DND-41 (cell line): Measurements from ENCODE around the gene TUBA1A.

Experiments used
- ATAC-seq: fragments of 200-7000 bp; cut with Tn5 transposase; 3 replicates; pipeline ENCODE4 v1.9.1; 2021; ENCODE audit warnings: low read depth; ENCODE audit not compliant: insufficient read depth
- DNase-seq: peaks from one replicate; pipeline ENCODE4 v3.0.0-alpha.2; 2020
- H2AFZ ChIP-seq: 2 replicates; pipeline ENCODE4 v1.6.0; 2012; ENCODE audit warnings: low read depth, low read length
- H3K27ac ChIP-seq: 2 replicates; pipeline ENCODE4 v1.5.1; 2012; ENCODE audit warnings: low read length, inconsistent platforms
- H3K27me3 ChIP-seq: fragments of 200-600 bp; sonication (generic); 2 replicates; pipeline ENCODE4 v1.6.0; 2012; ENCODE audit warnings: low read length, mild to moderate bottlenecking, inconsistent platforms; ENCODE audit not compliant: insufficient read depth, poor library complexity
- H3K36me3 ChIP-seq: 2 replicates; pipeline ENCODE4 v1.5.1; 2012; ENCODE audit warnings: low read length, inconsistent platforms; ENCODE audit not compliant: insufficient read depth
- H3K4me1 ChIP-seq: 2 replicates; pipeline ENCODE4 v1.5.1; 2012; ENCODE audit warnings: mild to moderate bottlenecking, low read length; ENCODE audit not compliant: insufficient read depth
- H3K4me2 ChIP-seq: 2 replicates; pipeline ENCODE4 v1.6.0; 2012; ENCODE audit warnings: mild to moderate bottlenecking, moderate library complexity, low read length, inconsistent platforms; ENCODE audit not compliant: insufficient read depth
- H3K4me3 ChIP-seq, 2 experiments: fragments of 200-600 bp in 1 of 2; shearing (Covaris generic) in 1 of 2; 2 replicates each; pipeline ENCODE4 v1.5.1; 2012 to 2016; ENCODE audit warnings: inconsistent platforms in 2 of 2, low read length in 2 of 2, mild to moderate bottlenecking in 2 of 2, low read depth in 1 of 2, moderate library complexity in 1 of 2
- H3K79me2 ChIP-seq: 2 replicates; pipeline ENCODE4 v1.6.0; 2012; ENCODE audit warnings: low read length, inconsistent platforms; ENCODE audit not compliant: insufficient read depth
- H3K9ac ChIP-seq: 2 replicates; pipeline ENCODE4 v1.6.0; 2012; ENCODE audit warnings: low read depth, mild to moderate bottlenecking, inconsistent platforms, low read length, moderate library complexity
- H3K9me3 ChIP-seq: 2 replicates; pipeline ENCODE4 v1.5.1; 2012; ENCODE audit warnings: low read length, moderate library complexity, mild to moderate bottlenecking, inconsistent platforms; ENCODE audit not compliant: insufficient read depth, severe bottlenecking
- H4K20me1 ChIP-seq: 2 replicates; pipeline ENCODE4 v1.6.0; 2012; ENCODE audit warnings: low read length; ENCODE audit not compliant: insufficient read depth
- EZH2 ChIP-seq: IDR thresholded peaks from 3 replicates; pipeline ENCODE4 v1.6.1; 2012; ENCODE audit warnings: borderline replicate concordance, low read depth, mild to moderate bottlenecking, moderate library complexity, low read length, inconsistent platforms; ENCODE audit not compliant: severe bottlenecking
- TF ChIP-seq, protein P1 (sequence below): IDR thresholded peaks from 2 replicates; pipeline ENCODE4 v1.5.1; 2012; ENCODE audit warnings: borderline replicate concordance, low read length, moderate library complexity, mild to moderate bottlenecking; ENCODE audit not compliant: poor library complexity, severe bottlenecking; ENCODE audit errors: extremely low read depth

The TUBA1A gene

GRCh38 chr12:49208676-49209075 is 19.8 kb upstream of the TUBA1A start:
- Histone ChIP-seq H3K9ac (no peak overlapping the region), H3K4me3 (no peak overlapping the region), H2AFZ (no peak overlapping the region)

DNA sequence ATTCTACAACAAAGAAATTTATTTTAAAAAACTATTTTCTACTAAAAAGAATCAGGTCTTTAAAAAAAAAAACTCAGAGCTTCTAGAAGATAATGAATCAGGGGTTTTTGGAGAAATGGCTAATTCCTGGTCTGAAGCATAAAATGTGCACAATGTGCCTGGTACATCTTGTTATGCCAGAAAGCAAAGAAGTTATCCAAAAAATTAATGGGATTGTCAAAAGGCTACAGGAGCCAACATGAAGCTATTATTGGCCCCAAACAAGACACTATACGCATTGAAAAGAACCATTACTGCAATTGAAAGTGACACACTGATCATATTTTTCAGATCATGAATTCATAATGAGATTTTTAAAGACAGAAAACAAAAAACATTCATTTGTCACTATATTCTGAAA is 19.3 kb upstream of the TUBA1A start:
- Histone ChIP-seq H2AFZ (no peak overlapping the region), H3K4me1 (no peaks in the 10 kb centered on the region), H3K4me3 (no peak overlapping the region), H3K9me3 (no peaks in the 10 kb centered on the region), H3K27me3 (no peaks in the 10 kb centered on the region), H3K9ac (no peak overlapping the region), H3K4me2 (no peak overlapping the region), H3K79me2 (no peaks in the 10 kb centered on the region), H3K36me3 (no peaks in the 10 kb centered on the region), H3K27ac (no peak overlapping the region), H4K20me1 (no peaks in the 10 kb centered on the region)
- no peak for ATAC-seq
- no peak for DNase-seq
- TF ChIP-seq EZH2 = no peak
- TF ChIP-seq, protein P1, sequence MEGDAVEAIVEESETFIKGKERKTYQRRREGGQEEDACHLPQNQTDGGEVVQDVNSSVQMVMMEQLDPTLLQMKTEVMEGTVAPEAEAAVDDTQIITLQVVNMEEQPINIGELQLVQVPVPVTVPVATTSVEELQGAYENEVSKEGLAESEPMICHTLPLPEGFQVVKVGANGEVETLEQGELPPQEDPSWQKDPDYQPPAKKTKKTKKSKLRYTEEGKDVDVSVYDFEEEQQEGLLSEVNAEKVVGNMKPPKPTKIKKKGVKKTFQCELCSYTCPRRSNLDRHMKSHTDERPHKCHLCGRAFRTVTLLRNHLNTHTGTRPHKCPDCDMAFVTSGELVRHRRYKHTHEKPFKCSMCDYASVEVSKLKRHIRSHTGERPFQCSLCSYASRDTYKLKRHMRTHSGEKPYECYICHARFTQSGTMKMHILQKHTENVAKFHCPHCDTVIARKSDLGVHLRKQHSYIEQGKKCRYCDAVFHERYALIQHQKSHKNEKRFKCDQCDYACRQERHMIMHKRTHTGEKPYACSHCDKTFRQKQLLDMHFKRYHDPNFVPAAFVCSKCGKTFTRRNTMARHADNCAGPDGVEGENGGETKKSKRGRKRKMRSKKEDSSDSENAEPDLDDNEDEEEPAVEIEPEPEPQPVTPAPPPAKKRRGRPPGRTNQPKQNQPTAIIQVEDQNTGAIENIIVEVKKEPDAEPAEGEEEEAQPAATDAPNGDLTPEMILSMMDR = no peak

More at GRCh38 chr12:49208676-49209075, 19.8 kb upstream of the TUBA1A start:
- TF ChIP-seq, protein P1 = no peak
- no peak for TF ChIP-seq EZH2
- no peaks in the 10 kb centered on the region for H3K4me1 ChIP-seq
- H4K20me1 ChIP-seq = no peaks in the 10 kb centered on the region
- no peak overlapping the region for H3K4me2 ChIP-seq
- H3K36me3 ChIP-seq = no peaks in the 10 kb centered on the region
- ATAC-seq (no peak), DNase-seq (no peak)
- no peaks in the 10 kb centered on the region for H3K79me2 ChIP-seq
- no peaks in the 10 kb centered on the region for H3K9me3 ChIP-seq
- H3K27ac ChIP-seq = no peak overlapping the region
- H3K27me3 ChIP-seq = no peaks in the 10 kb centered on the region

GRCh38 chr12:49206389-49206788 is 17.5 kb upstream of the TUBA1A start:
- H3K27ac ChIP-seq = no peak overlapping the region
- no peaks in the 10 kb centered on the region for H4K20me1 ChIP-seq
- no peak for DNase-seq
- no peak for TF ChIP-seq EZH2
- TF ChIP-seq, protein P1 = no peak
- no peak overlapping the region for H3K4me3 ChIP-seq
- no peaks in the 10 kb centered on the region for H3K79me2 ChIP-seq
- H3K4me2 ChIP-seq = no peak overlapping the region
- no peak overlapping the region for H2AFZ ChIP-seq
- no peaks in the 10 kb centered on the region for H3K27me3 ChIP-seq
- peaks cover 8% of the 10 kb centered on the region for H3K4me1 ChIP-seq
- no peak for ATAC-seq
- no peaks in the 10 kb centered on the region for H3K9me3 ChIP-seq
- no peak overlapping the region for H3K9ac ChIP-seq
- no peaks in the 10 kb centered on the region for H3K36me3 ChIP-seq
